ENCODE data around the gene BBS1.

DNA sequence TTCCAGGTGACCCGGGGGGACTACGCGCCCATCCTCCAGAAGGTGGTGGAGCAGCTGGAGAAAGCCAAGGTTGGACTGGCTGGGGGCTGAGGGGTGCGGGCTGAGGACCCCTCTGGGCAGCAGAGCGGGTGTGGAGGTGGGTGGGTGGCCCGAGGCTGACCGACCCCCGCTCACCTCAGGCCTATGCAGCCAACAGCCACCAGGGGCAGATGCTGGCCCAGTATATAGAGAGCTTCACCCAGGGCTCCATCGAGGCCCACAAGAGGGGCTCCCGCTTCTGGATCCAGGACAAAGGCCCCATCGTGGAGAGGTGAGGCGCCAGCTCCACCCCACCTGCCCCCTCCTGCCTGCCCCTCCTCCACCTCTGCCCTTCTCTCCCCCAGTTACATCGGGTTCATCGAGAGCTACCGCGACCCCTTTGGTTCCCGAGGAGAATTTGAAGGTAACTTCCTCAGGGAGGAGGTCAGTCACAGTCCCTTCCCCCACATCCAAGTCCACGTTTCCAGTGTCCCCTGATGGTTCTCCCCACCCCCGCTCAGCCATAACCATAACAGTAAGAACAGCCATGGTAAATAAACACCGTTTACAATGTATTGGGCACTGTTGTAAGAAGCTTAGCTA lies 19.0 kb upstream of the BBS1 start:
- TF ChIP-seq CTCF (conservative IDR thresholded peaks at IDR 0.05) (peak; percentile 65), EZH2 (IDR thresholded peaks at IDR 0.05; ENCODE audit: low read depth) (no peak)

Data from PC-9 (cell line).